Renal cortex interstitium (tissue), 3 donors: ENCODE data around the gene XK. TPM values are rescaled to one million over a fixed set of nuclear protein-coding genes. Genes with fewer than 3 reads are reported as not detected.

Source experiments
- polyA plus RNA-seq, 3 donors: library from polyadenylated mRNA; unstranded; fragments of 120-200 nt; gene quantifications; one replicate each; pipeline ENCODE4 v1.2.1, GENCODE V29; 2013; ENCODE audit not compliant: insufficient read length in 3 of 3

Gene XK
- polyA plus RNA-seq, 3 donors: 1.0 to 1.8 (median 1.1) TPM

Other genes starting within 250 kb of the XK start
- under 1 TPM; 0.10 to 0.30 (median 0.29) TPM for gene LANCL3, start 114.1 kb upstream of the XK start, polyA plus RNA-seq
- gene CYBB, start 94.3 kb downstream of the XK start, polyA plus RNA-seq: 10 to 100 TPM in 2 of 3 donors, 1 to 10 TPM in 1; 8.4 to 14.5 (median 11.1) TPM
- gene DYNLT3, start 161.8 kb downstream of the XK start, polyA plus RNA-seq: 10 to 100 TPM; 32.4 to 43.4 (median 39.8) TPM